HEK293T (cell line): ENCODE measurements around the gene KLHL30.

Experiments used
- ARNT ChIP-seq: fragments of 450-650 bp; IDR thresholded peaks from 2 replicates; pipeline ENCODE4 v1.6.1; 2017; ENCODE audit warnings: mild to moderate bottlenecking
- BHLHE40 ChIP-seq: fragments of 450-650 bp; IDR thresholded peaks from 2 replicates; pipeline ENCODE4 v1.6.1; 2016; ENCODE audit warnings: mild to moderate bottlenecking, moderate library complexity, borderline replicate concordance
- CTBP1 ChIP-seq: fragments of 450-650 bp; IDR thresholded peaks from 2 replicates; pipeline ENCODE4 v1.6.1; 2016; ENCODE audit warnings: borderline replicate concordance
- ELF4 ChIP-seq: fragments of 450-650 bp; IDR thresholded peaks from 2 replicates; pipeline ENCODE4 v1.6.1; 2017; ENCODE audit warnings: antibody characterized with exemption
- FOXA1 ChIP-seq: fragments of 450-650 bp; IDR thresholded peaks from 2 replicates; pipeline ENCODE4 v1.6.1; 2016; ENCODE audit warnings: mild to moderate bottlenecking
- FOXK2 ChIP-seq: fragments of 450-650 bp; IDR thresholded peaks from 2 replicates; pipeline ENCODE4 v1.6.1; 2016; ENCODE audit warnings: mild to moderate bottlenecking
- FOXM1 ChIP-seq: fragments of 450-650 bp; IDR thresholded peaks from 2 replicates; pipeline ENCODE4 v1.6.1; 2017; ENCODE audit warnings: mild to moderate bottlenecking, borderline replicate concordance
- HDGF ChIP-seq: fragments of 450-650 bp; IDR thresholded peaks from 2 replicates; pipeline ENCODE4 v1.6.1; 2017; ENCODE audit warnings: antibody characterized with exemption, borderline replicate concordance
- SP1 ChIP-seq: fragments of 450-650 bp; IDR thresholded peaks from 2 replicates; pipeline ENCODE4 v1.6.1; 2017
- SUZ12 ChIP-seq: fragments of 450-650 bp; IDR thresholded peaks from 2 replicates; pipeline ENCODE4 v1.6.1; 2016; ENCODE audit warnings: mild to moderate bottlenecking
- TARDBP ChIP-seq: fragments of 450-650 bp; IDR thresholded peaks from 2 replicates; pipeline ENCODE4 v1.6.1; 2016
- ZNF384 ChIP-seq: fragments of 450-650 bp; IDR thresholded peaks from 2 replicates; pipeline ENCODE4 v1.6.1; 2016
- TF ChIP-seq, protein P1 (sequence below): fragments of 450-650 bp; IDR thresholded peaks from 2 replicates; pipeline ENCODE4 v1.6.1; 2016

DNA sequence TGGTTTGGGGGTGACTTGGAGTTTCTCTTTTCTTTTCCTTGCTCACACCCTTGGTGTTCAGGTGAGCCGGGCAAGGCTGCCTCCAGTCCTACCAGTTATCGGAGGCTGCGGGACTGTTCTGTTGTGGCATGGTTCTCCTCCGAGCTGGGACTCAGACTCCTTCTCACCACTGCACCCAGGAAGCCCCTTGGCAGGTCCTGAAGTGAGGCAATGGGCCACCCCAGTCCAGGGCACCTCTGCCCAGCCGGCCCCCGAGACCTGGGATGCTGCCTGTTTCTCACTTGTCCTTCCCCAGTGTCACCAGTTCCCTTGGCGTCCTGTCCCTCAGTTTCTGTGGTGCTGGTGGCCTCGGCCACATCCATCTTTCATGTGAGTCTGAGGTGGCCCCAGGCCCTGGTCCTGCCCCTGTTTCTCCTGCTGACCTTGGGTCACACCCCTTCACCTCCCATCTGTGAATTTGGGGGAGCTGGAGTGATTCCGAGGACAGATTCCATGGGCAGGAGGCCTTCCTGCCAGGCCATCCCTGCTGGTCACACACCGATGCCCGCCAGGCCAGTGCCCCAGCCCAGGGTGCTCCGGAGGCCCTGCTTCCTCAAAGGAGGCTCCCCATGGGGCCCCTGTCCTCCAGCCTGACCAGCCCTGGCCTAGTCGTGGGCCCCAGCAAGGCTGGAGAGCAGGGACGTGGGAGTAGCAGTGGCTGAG lies 6.6 kb upstream of the KLHL30 start:
- TF ChIP-seq FOXM1 (no peak), ZNF384 (no peak), SP1 (no peak), SUZ12 (no peak), ARNT (no peak), BHLHE40 (no peak), HDGF (no peak), CTBP1 (no peak), TARDBP (no peak), ELF4 (no peak), FOXA1 (no peak), FOXK2 (no peak)
- TF ChIP-seq, protein P1, sequence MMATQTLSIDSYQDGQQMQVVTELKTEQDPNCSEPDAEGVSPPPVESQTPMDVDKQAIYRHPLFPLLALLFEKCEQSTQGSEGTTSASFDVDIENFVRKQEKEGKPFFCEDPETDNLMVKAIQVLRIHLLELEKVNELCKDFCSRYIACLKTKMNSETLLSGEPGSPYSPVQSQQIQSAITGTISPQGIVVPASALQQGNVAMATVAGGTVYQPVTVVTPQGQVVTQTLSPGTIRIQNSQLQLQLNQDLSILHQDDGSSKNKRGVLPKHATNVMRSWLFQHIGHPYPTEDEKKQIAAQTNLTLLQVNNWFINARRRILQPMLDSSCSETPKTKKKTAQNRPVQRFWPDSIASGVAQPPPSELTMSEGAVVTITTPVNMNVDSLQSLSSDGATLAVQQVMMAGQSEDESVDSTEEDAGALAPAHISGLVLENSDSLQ: no peak
